Measurements from ENCODE around the gene SLC22A2.

DNA sequence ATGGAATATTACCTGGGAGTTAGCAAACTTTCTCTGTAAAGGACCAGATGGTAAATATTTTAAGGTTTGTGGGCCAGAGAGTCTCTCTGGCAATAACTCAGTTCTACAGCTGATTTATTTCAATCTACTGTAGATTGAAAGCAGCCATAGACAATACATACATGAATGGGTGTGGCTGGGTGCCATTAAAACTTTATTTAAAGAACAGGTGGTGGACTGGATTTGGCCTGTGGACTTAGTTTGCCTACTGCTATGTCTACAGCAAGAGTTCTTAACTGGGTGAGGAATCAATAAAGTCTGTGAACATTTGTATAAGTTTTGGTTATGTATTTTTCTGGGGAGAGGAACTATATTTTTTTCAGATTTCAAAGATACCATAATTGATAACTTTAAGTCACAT, 55.1 kb downstream of the SLC22A2 start:
- TF ChIP-seq, protein P1, sequence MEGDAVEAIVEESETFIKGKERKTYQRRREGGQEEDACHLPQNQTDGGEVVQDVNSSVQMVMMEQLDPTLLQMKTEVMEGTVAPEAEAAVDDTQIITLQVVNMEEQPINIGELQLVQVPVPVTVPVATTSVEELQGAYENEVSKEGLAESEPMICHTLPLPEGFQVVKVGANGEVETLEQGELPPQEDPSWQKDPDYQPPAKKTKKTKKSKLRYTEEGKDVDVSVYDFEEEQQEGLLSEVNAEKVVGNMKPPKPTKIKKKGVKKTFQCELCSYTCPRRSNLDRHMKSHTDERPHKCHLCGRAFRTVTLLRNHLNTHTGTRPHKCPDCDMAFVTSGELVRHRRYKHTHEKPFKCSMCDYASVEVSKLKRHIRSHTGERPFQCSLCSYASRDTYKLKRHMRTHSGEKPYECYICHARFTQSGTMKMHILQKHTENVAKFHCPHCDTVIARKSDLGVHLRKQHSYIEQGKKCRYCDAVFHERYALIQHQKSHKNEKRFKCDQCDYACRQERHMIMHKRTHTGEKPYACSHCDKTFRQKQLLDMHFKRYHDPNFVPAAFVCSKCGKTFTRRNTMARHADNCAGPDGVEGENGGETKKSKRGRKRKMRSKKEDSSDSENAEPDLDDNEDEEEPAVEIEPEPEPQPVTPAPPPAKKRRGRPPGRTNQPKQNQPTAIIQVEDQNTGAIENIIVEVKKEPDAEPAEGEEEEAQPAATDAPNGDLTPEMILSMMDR (IDR thresholded peaks at IDR 0.05; ENCODE audit: insufficient read depth, low read depth, low read length) = no peak
- TF ChIP-seq EZH2 (IDR thresholded peaks at IDR 0.05; ENCODE audit: insufficient read depth, low read length) = no peak

Measured in astrocyte (in vitro differentiated cells and primary cell).